PC-3 (cell line): ENCODE results near the gene NANOGP8. TPM values are rescaled to one million over a fixed set of nuclear protein-coding genes. Genes with fewer than 3 reads are reported as not detected.

Experiments used
- ATAC-seq: fragments of 200-7000 bp; cut with Tn5 transposase; 2 replicates; pipeline ENCODE4 v1.9.1; 2020; ENCODE audit warnings: mild to moderate bottlenecking, moderate library complexity
- BruUV-seq: library from RNA; stranded (reverse); fragments of 400-500 nt; replicated peaks from 2 replicates; lab custom pipeline; 2021; lab: Mats Ljungman, UMichigan
- CTCF ChIA-PET: fragments of 300-600 bp; sonication (Branson Sonifier 250); formaldehyde crosslinking; loops from one replicate; lab custom pipeline; 2022; ENCODE audit warnings: antibody characterized with exemption; lab: Charles Lee
- POLR2A ChIA-PET: fragments of 300-600 bp; sonication (Branson Sonifier 250); formaldehyde crosslinking; loops from one replicate; lab custom pipeline; 2022; ENCODE audit warnings: antibody characterized with exemption; ENCODE audit not compliant: unreplicated experiment; lab: Charles Lee
- DNase-seq: peaks from one replicate; pipeline ENCODE4 v3.0.0-alpha.2; 2015
- H2AFZ ChIP-seq: fragments of 300-600 bp; sonication (generic); 2 replicates; pipeline ENCODE4 v1.6.0; 2016; ENCODE audit warnings: antibody characterized with exemption, low read length
- H3F3A ChIP-seq: fragments of 300-600 bp; sonication (generic); one replicate; pipeline ENCODE4 v1.6.0; 2017; ENCODE audit warnings: antibody characterized with exemption, low read length, control low read depth, mild to moderate bottlenecking; ENCODE audit not compliant: unreplicated experiment
- H3K27ac ChIP-seq: fragments of 300-600 bp; sonication (generic); 2 replicates; pipeline ENCODE4 v1.5.1; 2016; ENCODE audit warnings: mild to moderate bottlenecking, low read length
- H3K27me3 ChIP-seq: fragments of 300-600 bp; sonication (generic); 2 replicates; pipeline ENCODE4 v1.6.1; 2016; ENCODE audit warnings: low read length, mixed read lengths
- H3K36me3 ChIP-seq: fragments of 300-600 bp; sonication (generic); 2 replicates; pipeline ENCODE4 v1.6.1; 2016; ENCODE audit warnings: low read depth, mixed run types, low read length, mixed read lengths
- H3K4me1 ChIP-seq: fragments of 300-600 bp; sonication (generic); 2 replicates; pipeline ENCODE4 v1.5.1; 2016; ENCODE audit warnings: low read length; ENCODE audit not compliant: insufficient read depth
- H3K4me2 ChIP-seq: fragments of 300-600 bp; sonication (generic); 2 replicates; pipeline ENCODE4 v1.6.0; 2016; ENCODE audit warnings: low read length
- H3K4me3 ChIP-seq: fragments of 300-600 bp; sonication (generic); 2 replicates; pipeline ENCODE4 v1.5.1; 2016; ENCODE audit warnings: mild to moderate bottlenecking, low read length, mixed read lengths
- H3K79me2 ChIP-seq: fragments of 300-600 bp; sonication (generic); 2 replicates; pipeline ENCODE4 v1.6.1; 2017; ENCODE audit warnings: low read length, mixed read lengths
- H3K9ac ChIP-seq: fragments of 300-600 bp; sonication (generic); 2 replicates; pipeline ENCODE4 v1.6.0; 2016; ENCODE audit warnings: mild to moderate bottlenecking, low read length
- H3K9me2 ChIP-seq: fragments of 300-600 bp; sonication (generic); replicated peaks from 2 replicates; pipeline ENCODE4 v1.6.1; 2016; ENCODE audit warnings: mixed run types, low read length, mixed read lengths
- H3K9me3 ChIP-seq: fragments of 300-600 bp; sonication (generic); 2 replicates; pipeline ENCODE4 v1.6.1; 2016; ENCODE audit warnings: low read length, mixed read lengths
- H4K20me1 ChIP-seq: fragments of 300-600 bp; sonication (generic); 2 replicates; pipeline ENCODE4 v1.6.1; 2016; ENCODE audit warnings: low read length, mixed read lengths
- CTCF ChIP-seq: fragments of 300-600 bp; sonication (generic); conservative IDR thresholded peaks from 2 replicates; pipeline ENCODE4 v1.5.1; 2017; ENCODE audit warnings: antibody characterized with exemption, low read depth, mild to moderate bottlenecking, low read length
- EZH2 ChIP-seq: fragments of 300-600 bp; sonication (generic); IDR thresholded peaks from one replicate; pipeline ENCODE4 v1.6.1; 2017; ENCODE audit warnings: antibody characterized with exemption, mild to moderate bottlenecking, low read length; ENCODE audit not compliant: unreplicated experiment
- EZH2phosphoT487 ChIP-seq: fragments of 300-600 bp; sonication (generic); IDR thresholded peaks from 2 replicates; pipeline ENCODE4 v1.6.1; 2018; ENCODE audit warnings: mild to moderate bottlenecking, antibody characterized with exemption, low read length, borderline replicate concordance
- intact Hi-C: fragments of 100-400 bp; cut with micrococcal nuclease; formaldehyde crosslinking; loops from 2 replicates; pipeline ENCODE4 v1.9.0; 2023
- total RNA-seq: library from RNA; depleted of rRNA; stranded (reverse); fragments of >200 nt; gene quantifications from 2 replicates; pipeline ENCODE4 v1.2.3, GENCODE V29; 2014

NANOGP8 gene
- total RNA-seq, 1 experiment from 2014 or later = not detected

- no peak overlapping the region for H3K4me3 ChIP-seq
- no peak for ATAC-seq
- H3K9me3 ChIP-seq = no peaks in the 10 kb centered on the region
- CTCF ChIA-PET = no interaction called here
- H3K4me1 ChIP-seq = no peaks in the 10 kb centered on the region
- H4K20me1 ChIP-seq = no peaks in the 10 kb centered on the region
- no peaks in the 10 kb centered on the region for H3K9me2 ChIP-seq
- no peaks in the 10 kb centered on the region for H3K27me3 ChIP-seq
- POLR2A ChIA-PET = no interaction called here
- H3K27ac ChIP-seq = no peak overlapping the region
- no peak overlapping the region for H3K4me2 ChIP-seq
- TF ChIP-seq EZH2 = no peak
- no peak for TF ChIP-seq EZH2phosphoT487
- TF ChIP-seq CTCF = no peak
- no peaks in the 10 kb centered on the region for H3K79me2 ChIP-seq
- no peaks in the 10 kb centered on the region for H3F3A ChIP-seq
- intact Hi-C loops = no loop called here
- H3K9ac ChIP-seq = no peak overlapping the region
- no TSS peak for BruUV-seq
- no peak overlapping the region for H2AFZ ChIP-seq
- DNase-seq = no peak
- H3K36me3 ChIP-seq = no peaks in the 10 kb centered on the region
Measured at GRCh38 chr15:35107561-35107960, 22.5 kb upstream of the NANOGP8 start.

- no peaks in the 10 kb centered on the region for H3F3A ChIP-seq
- no peak overlapping the region for H2AFZ ChIP-seq
- ATAC-seq (no peak), DNase-seq (no peak)
- H3K27ac ChIP-seq = no peak overlapping the region
- no peaks in the 10 kb centered on the region for H3K4me1 ChIP-seq
- no peaks in the 10 kb centered on the region for H3K9me3 ChIP-seq
- H3K9me2 ChIP-seq = no peaks in the 10 kb centered on the region
- TF ChIP-seq EZH2phosphoT487 (no peak), EZH2 (no peak), CTCF (no peak)
- H3K36me3 ChIP-seq = no peaks in the 10 kb centered on the region
- no peaks in the 10 kb centered on the region for H4K20me1 ChIP-seq
- CTCF ChIA-PET = no interaction called here
- H3K4me3 ChIP-seq = no peak overlapping the region
- no peak overlapping the region for H3K9ac ChIP-seq
- BruUV-seq = no TSS peak
- H3K27me3 ChIP-seq = no peaks in the 10 kb centered on the region
- H3K4me2 ChIP-seq = no peak overlapping the region
- POLR2A ChIA-PET = no interaction called here
- no peaks in the 10 kb centered on the region for H3K79me2 ChIP-seq
- intact Hi-C loops = no loop called here
Measured at GRCh38 chr15:35107122-35107521, 22.0 kb upstream of the NANOGP8 start.

GRCh38 chr15:35104526-35105147, 19.5 kb upstream of the NANOGP8 start:
- Histone ChIP-seq H3K79me2 (no peaks in the 10 kb centered on the region), H3K4me2 (no peak overlapping the region), H2AFZ (no peak overlapping the region), H3K9me2 (no peaks in the 10 kb centered on the region), H3F3A (no peaks in the 10 kb centered on the region), H3K4me1 (no peaks in the 10 kb centered on the region), H3K4me3 (no peak overlapping the region), H3K36me3 (no peaks in the 10 kb centered on the region), H3K9me3 (no peaks in the 10 kb centered on the region), H3K27ac (no peak overlapping the region), H3K9ac (no peak overlapping the region), H3K27me3 (no peaks in the 10 kb centered on the region), H4K20me1 (no peaks in the 10 kb centered on the region)
- ATAC-seq = no peak
- POLR2A ChIA-PET = no interaction called here
- intact Hi-C loops = no loop called here
- BruUV-seq = no TSS peak
- DNase-seq = no peak
- TF ChIP-seq CTCF = no peak
- CTCF ChIA-PET = no interaction called here
